ENCODE results near the gene SYT7. TPM values are rescaled to one million over a fixed set of nuclear protein-coding genes. Genes with fewer than 3 reads are reported as not detected.

SYT7 gene
- total and polyA plus RNA-seq, 2 of the 4 experiments (the other 2 are of a cell fraction): under 0.01 to 0.19 TPM

DNA sequence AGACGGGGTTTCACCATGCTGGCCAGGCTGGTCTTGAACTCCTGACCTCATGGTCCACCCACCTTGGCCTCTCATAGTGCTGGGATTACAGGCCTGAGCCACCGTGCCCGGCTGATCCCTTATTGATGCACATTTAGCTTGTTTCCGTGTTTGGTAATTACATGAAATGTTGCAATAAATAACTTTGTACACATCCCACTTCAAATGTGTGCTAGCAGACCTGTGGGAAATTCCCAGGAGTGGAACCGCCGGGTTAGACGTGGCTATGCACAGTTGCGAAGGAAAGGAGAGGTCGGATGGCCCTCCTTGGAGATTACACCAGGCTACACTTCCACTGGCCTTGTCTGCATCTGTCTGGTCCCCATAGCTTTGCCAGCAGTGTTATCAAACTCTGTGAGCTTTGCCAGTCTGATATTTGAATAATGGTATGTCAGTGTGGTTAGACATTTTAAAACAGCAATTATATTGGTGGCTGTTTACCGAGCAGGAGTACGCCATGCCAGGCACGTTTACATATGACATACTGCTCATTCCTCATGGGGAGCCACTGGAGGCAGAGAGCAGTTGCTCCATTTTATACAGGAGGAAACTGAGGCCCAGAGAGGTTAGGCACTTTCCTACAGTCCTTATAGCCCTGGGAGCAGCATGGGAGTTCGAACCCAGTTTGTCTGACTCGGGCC is 27.2 kb upstream of the SYT7 start:
- no peak overlapping the region for H2AK5ac ChIP-seq (ENCODE audit: low read depth, low read length)
- dilution Hi-C loops (cut with HindIII; ENCODE audit: low sequenced_read_pairs, unreplicated experiment): no loop called here
- TF ChIP-seq MXI1 (IDR thresholded peaks at IDR 0.05; ENCODE audit: borderline replicate concordance, low read depth, low read length) (no peak), RFX5 (IDR thresholded peaks at IDR 0.05; ENCODE audit: low read depth, low read length) (no peak), FOS (IDR thresholded peaks at IDR 0.05; ENCODE audit: low read depth, low read length) (no peak), POLR2A (IDR thresholded peaks at IDR 0.05; ENCODE audit: low read depth, low read length) (no peak), NFE2L2 (IDR thresholded peaks at IDR 0.05; ENCODE audit: low read depth, low read length) (no peak), MAZ (IDR thresholded peaks at IDR 0.05; ENCODE audit: borderline replicate concordance, low read depth, low read length) (no peak), CHD1 (IDR thresholded peaks at IDR 0.05; ENCODE audit: low read depth, low read length) (no peak), MAFK (IDR thresholded peaks at IDR 0.05; ENCODE audit: low read depth, low read length) (no peak), USF2 (IDR thresholded peaks at IDR 0.05; ENCODE audit: low read depth, low read length) (no peak), BHLHE40 (IDR thresholded peaks at IDR 0.05; ENCODE audit: low read depth, low read length) (no peak), RCOR1 (IDR thresholded peaks at IDR 0.05; ENCODE audit: insufficient replicate concordance, low read length) (no peak), SMC3 (IDR thresholded peaks at IDR 0.05; ENCODE audit: low read depth, low read length) (no peak), RAD21 (IDR thresholded peaks at IDR 0.05; ENCODE audit: low read length) (no peak)
- TF ChIP-seq, protein P1, sequence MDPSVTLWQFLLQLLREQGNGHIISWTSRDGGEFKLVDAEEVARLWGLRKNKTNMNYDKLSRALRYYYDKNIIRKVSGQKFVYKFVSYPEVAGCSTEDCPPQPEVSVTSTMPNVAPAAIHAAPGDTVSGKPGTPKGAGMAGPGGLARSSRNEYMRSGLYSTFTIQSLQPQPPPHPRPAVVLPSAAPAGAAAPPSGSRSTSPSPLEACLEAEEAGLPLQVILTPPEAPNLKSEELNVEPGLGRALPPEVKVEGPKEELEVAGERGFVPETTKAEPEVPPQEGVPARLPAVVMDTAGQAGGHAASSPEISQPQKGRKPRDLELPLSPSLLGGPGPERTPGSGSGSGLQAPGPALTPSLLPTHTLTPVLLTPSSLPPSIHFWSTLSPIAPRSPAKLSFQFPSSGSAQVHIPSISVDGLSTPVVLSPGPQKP (IDR thresholded peaks at IDR 0.05; ENCODE audit: borderline replicate concordance, low read depth, low read length): no peak
- TF ChIP-seq, protein P2, sequence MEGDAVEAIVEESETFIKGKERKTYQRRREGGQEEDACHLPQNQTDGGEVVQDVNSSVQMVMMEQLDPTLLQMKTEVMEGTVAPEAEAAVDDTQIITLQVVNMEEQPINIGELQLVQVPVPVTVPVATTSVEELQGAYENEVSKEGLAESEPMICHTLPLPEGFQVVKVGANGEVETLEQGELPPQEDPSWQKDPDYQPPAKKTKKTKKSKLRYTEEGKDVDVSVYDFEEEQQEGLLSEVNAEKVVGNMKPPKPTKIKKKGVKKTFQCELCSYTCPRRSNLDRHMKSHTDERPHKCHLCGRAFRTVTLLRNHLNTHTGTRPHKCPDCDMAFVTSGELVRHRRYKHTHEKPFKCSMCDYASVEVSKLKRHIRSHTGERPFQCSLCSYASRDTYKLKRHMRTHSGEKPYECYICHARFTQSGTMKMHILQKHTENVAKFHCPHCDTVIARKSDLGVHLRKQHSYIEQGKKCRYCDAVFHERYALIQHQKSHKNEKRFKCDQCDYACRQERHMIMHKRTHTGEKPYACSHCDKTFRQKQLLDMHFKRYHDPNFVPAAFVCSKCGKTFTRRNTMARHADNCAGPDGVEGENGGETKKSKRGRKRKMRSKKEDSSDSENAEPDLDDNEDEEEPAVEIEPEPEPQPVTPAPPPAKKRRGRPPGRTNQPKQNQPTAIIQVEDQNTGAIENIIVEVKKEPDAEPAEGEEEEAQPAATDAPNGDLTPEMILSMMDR (conservative IDR thresholded peaks at IDR 0.05; ENCODE audit: low read depth, low read length): no peak
- no peak overlapping the region for H2AFZ ChIP-seq (replicated peaks; ENCODE audit: low read length, poor library complexity)
- H3K4me3 ChIP-seq (ENCODE audit: insufficient read depth, low read depth, low read length): no peak overlapping the region
- no peak overlapping the region for H2BK120ac ChIP-seq (ENCODE audit: low read depth, low read length)
- H3K4me1 ChIP-seq (ENCODE audit: control insufficient read depth, insufficient read depth, low read length): peaks cover 5% of the 10 kb centered on the region; the same call in 1 of the 2 replicates
- 95% methylated on average over 4 of the region's 14 CpGs; no CpG with 5 or more reads in 1 of the 2 experiments for WGBS, 2 experiments (ENCODE audit: extremely low coverage in 2 of 2, insufficient read length in 1 of 2)
- H3K14ac ChIP-seq (replicated peaks; ENCODE audit: low read depth, low read length): no peak overlapping the region
- in situ Hi-C loops (cut with MboI; ENCODE audit: low sequenced_read_pairs): no loop called here
- no peak overlapping the region for H3K4ac ChIP-seq (ENCODE audit: low read depth, low read length)
- no peak overlapping the region for H3K56ac ChIP-seq (ENCODE audit: extremely low read depth, insufficient read depth, low read length)
- no peak overlapping the region for H3K18ac ChIP-seq (ENCODE audit: low read depth, low read length)
- no peaks in the 10 kb centered on the region; the same call in 1 of the 2 replicates for H4K20me1 ChIP-seq (ENCODE audit: insufficient read depth, low read length)
- no peak overlapping the region for H2AK9ac ChIP-seq (replicated peaks; ENCODE audit: low read depth, low read length, poor library complexity)
- BruUV-seq (replicated peaks): no TSS peak
- POLR2A ChIA-PET (ENCODE audit: unreplicated experiment): no interaction called here
- H3K4me2 ChIP-seq (ENCODE audit: low read depth, low read length): no peak overlapping the region
- no peak for DNase-seq
- peaks cover 45% of the 10 kb centered on the region for H3K27me3 ChIP-seq (ENCODE audit: control insufficient read depth, insufficient read depth, low read length)
- H3K23ac ChIP-seq (ENCODE audit: low read depth, low read length): no peak overlapping the region
- H4K5ac ChIP-seq (ENCODE audit: low read depth, low read length): no peak overlapping the region
- no peak overlapping the region for H2BK5ac ChIP-seq (ENCODE audit: low read depth, low read length, poor library complexity, severe bottlenecking)
- no peak overlapping the region for H3K27ac ChIP-seq (ENCODE audit: insufficient read depth, low read length)
- peaks cover 4% of the 10 kb centered on the region for H3K9me3 ChIP-seq (ENCODE audit: control insufficient read depth, insufficient read depth, low read length)
- H3K9ac ChIP-seq (ENCODE audit: low read depth, low read length): no peak overlapping the region
- H3K9me1 ChIP-seq (ENCODE audit: insufficient read depth, low read length): 0 out of 2 replicates have a peak, but pooled peaks cover 7% of the 10 kb centered on the region
- intact Hi-C loops (cut with micrococcal nuclease): no loop called here
- CTCF ChIA-PET: no interaction called here
- no peak for ATAC-seq (ENCODE audit: low read depth)
- H3K79me1 ChIP-seq (ENCODE audit: low read depth in 1 of 2, low read length in 2 of 2): no peaks in the 10 kb centered on the region
- H3K36me3 ChIP-seq (ENCODE audit: control insufficient read depth, insufficient read depth, low read length): no peaks in the 10 kb centered on the region
- no peak overlapping the region; the same call in 2 of the 3 replicates for H2BK15ac ChIP-seq (ENCODE audit: low read depth, low read length)
- no peak overlapping the region for H2BK20ac ChIP-seq (ENCODE audit: low read depth, low read length)
- no peak overlapping the region for H4K8ac ChIP-seq (ENCODE audit: low read depth in 2 of 2, low read length in 2 of 2)
- no peak overlapping the region for H4K91ac ChIP-seq (ENCODE audit: insufficient read depth, low read depth, low read length)

Data from IMR-90 (cell line).